Left lung (tissue), 10 donors: Measurements from ENCODE around the gene SNRPA. TPM values are rescaled to one million over a fixed set of nuclear protein-coding genes. Genes with fewer than 3 reads are reported as not detected.

Source experiments
- ATAC-seq: fragments of 200-7000 bp; cut with Tn5 transposase; one replicate; pipeline ENCODE4 v1.9.1; 2020; ENCODE audit warnings: moderate library complexity
- DNase-seq, 4 donors: peaks; one replicate each; pipeline ENCODE4 v3.0.0-alpha.2; 2013 to 2020
- H3K27ac ChIP-seq, 2 donors: fragments of 200-600 bp; sonication (generic) in 1 of 2; one replicate each; pipeline versions ENCODE4 v1.5.0 to v1.8.0; 2020 to 2021
- H3K27me3 ChIP-seq, 2 donors: fragments of 200-600 bp; sonication (generic) in 1 of 2; one replicate each; pipeline versions ENCODE4 v1.5.0 to v1.8.0; 2020 to 2021
- H3K36me3 ChIP-seq, 2 donors: fragments of 200-600 bp; sonication (generic) in 1 of 2; one replicate each; pipeline versions ENCODE4 v1.5.0 to v1.8.0; 2020 to 2021
- H3K4me1 ChIP-seq, 2 donors: fragments of 200-600 bp; one replicate each; pipeline ENCODE4 v1.8.0; 2021
- H3K4me3 ChIP-seq, 2 donors: fragments of 200-600 bp; sonication (generic) in 1 of 2; one replicate each; pipeline versions ENCODE4 v1.5.0 to v1.8.0; 2020 to 2021; ENCODE audit warnings: mild to moderate bottlenecking in 1 of 2
- H3K9me3 ChIP-seq, 2 donors: fragments of 200-600 bp; sonication (generic) in 1 of 2; one replicate each; pipeline versions ENCODE4 v1.5.0 to v1.8.0; 2020 to 2021
- CTCF ChIP-seq, 2 donors: fragments of 200-600 bp; sonication (generic) in 1 of 2; IDR thresholded peaks; one replicate each; pipeline versions ENCODE4 v1.5.0 to v1.8.0; 2021; ENCODE audit warnings: antibody characterized with exemption in 2 of 2
- intact Hi-C, 2 donors: fragments of 100-400 bp; cut with DNase I; formaldehyde crosslinking; loops; one replicate each; pipeline versions ENCODE4 v1.11.2 to v1.14.2; 2022
- polyA plus RNA-seq, 6 donors: library from polyadenylated mRNA; unstranded; fragments of 120-200 nt; gene quantifications; one replicate each; pipeline ENCODE4 v1.2.1, GENCODE V29; 2013; ENCODE audit not compliant: insufficient read length in 6 of 6
- total RNA-seq, 2 donors: library from RNA; stranded (reverse); fragmentation: NEBNext Ultra II Directional; extraction: Animal tissue kit (Norgen Biotek cat#: 25700); gene quantifications; one replicate each; pipeline ENCODE4 v1.2.1, GENCODE V29; 2021
- donor health status: DM: no; HTN: yes; CAD: no.
- donor health status: DM: no; HTN: no; CAD: no.

The SNRPA gene
- total and polyA plus RNA-seq, 8 donors, result 46.1 to 126 (median 112) TPM

DNA sequence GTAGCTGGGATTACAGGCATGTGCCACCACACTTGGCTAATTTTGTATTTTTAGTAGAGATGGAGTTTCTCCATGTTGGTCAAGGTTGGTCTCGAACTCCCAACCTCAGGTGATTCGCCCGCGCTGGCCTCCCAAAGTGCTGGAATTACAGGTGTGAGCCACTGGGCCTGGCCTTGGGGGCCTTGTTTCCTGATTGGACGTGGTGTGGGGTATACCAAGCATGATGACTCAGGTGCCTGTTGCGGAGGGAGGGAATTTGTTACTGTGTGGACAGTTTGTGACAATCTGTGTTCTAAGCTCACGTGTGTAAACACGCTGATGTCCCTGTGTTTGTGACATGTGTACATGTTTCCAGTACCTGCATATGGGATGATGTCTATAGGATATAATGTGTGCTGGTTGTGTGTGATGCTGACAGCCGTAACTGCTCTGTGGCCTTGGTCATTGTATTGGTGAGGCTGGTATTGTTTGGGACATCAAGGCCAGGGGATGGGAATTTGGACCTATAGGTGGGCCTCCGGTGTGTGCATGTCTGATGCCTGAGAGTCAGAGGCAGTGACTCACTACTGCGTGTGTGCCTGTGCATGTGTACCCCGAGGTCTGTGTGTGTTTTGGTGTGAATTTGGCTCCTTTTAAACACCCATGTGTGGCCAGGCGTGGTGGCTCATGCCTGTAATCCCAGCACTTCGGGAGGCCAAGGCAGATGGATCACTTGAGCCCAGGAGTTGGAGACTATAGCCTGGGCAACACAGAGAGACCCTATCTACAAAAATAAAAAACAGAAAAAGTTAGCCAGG is 46.4 kb downstream of the SNRPA start:
- peak overlapping the region in 1 of 2 donors; percentile 96 for H3K4me3 ChIP-seq
- H3K27ac ChIP-seq, result peak overlapping the region; percentile 86 to 91
- intact Hi-C loops, result no loop called here
- peaks cover 25 to 35% of the 10 kb centered on the region in 2 donors for H3K4me1 ChIP-seq
- H3K36me3 ChIP-seq, result peaks cover 0 to 22% of the 10 kb centered on the region in 2 donors
- ATAC-seq, result no peak
- TF ChIP-seq CTCF (IDR thresholded peaks at IDR 0.05), result no peak
- H3K27me3 ChIP-seq, result no peaks in the 10 kb centered on the region
- no peaks in the 10 kb centered on the region for H3K9me3 ChIP-seq
- peak in 1 of 4 donors; percentile 59 for DNase-seq

GRCh38 chr19:40797963-40798682 is 47.1 kb downstream of the SNRPA start:
- H3K27ac ChIP-seq, result peak overlapping the region; percentile 86 to 91
- peak overlapping the region; percentile 8 to 96 for H3K4me3 ChIP-seq
- peaks cover 0 to 30% of the 10 kb centered on the region in 2 donors for H3K36me3 ChIP-seq
- peak in 3 of 4 donors; percentile 68 to 91 (median 86) for DNase-seq
- H3K4me1 ChIP-seq, result peaks cover 28 to 42% of the 10 kb centered on the region in 2 donors
- intact Hi-C loops, result no loop called here
- H3K27me3 ChIP-seq, result no peaks in the 10 kb centered on the region
- peak; percentile 50 for ATAC-seq
- H3K9me3 ChIP-seq, result no peaks in the 10 kb centered on the region
- peak in 1 of 2 donors; percentile 20 for TF ChIP-seq CTCF (IDR thresholded peaks at IDR 0.05)

DNA sequence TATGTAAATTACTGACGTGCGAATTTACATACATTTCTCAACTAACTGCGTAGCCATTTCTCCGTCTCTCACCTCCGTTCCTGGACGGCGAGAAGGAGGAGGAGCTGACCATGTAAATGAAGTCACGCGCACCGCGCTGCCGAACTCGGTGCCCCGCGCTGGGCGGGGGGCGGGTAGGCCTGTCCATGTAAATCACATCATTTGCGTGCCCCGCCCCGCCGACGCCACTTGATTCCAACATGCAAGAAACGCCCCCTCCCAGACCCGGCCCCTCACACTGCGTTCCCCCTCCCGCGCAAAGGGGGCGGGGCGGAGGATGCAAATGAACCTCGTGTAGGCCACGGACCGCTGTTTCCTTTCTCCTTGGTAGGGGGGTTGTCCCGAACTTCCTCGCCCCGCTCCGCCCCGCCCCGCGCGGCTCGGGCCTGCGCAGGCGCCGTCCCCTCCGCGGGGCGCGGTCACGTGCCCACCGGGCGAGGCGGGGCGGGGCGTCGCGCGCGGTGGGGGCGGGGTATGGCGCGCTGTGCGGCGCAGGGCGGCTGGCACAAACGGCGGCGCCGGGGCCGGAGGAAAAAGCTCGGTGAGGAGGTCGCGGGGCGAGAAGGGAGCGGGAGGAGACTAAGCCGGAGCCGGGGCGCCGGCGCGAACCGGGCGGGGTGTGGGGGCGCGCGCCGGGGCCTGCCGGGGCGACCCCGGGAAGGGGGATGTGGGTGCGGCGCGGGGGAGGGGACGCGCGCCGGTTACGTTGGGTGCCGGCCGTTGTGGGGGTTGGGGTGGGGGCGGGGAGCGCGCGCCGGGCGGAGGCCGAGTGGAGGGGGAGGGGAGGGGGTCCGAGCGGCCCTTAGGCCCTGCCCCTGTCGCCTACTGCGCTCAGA is 47.9 kb downstream of the SNRPA start, which contains the start of gene EGLN2:
TSS of gene EGLN2 (plus strand) at position 509 of the 875 bp plus-strand sequence. CDS start 1,382 bp downstream, outside the sequence.
- Histone ChIP-seq H3K4me1 (peaks cover 36 to 50% of the 10 kb centered on the region in 2 donors), H3K9me3 (no peaks in the 10 kb centered on the region)

More for the DNA sequence above, 47.9 kb downstream of the SNRPA start, which contains the start of gene EGLN2:
- DNase-seq (peak; percentile 99 to 100 (median 100)), ATAC-seq (peak; percentile 83)
- intact Hi-C loops, result no loop called here
- Histone ChIP-seq H3K36me3 (peaks cover 0 to 36% of the 10 kb centered on the region in 2 donors), H3K4me3 (peak within 1 kb of the TSS; percentile 58 to 96), H3K27me3 (no peaks in the 10 kb centered on the region), H3K27ac (peak within 1 kb of the TSS; percentile 91 to 93)
- TF ChIP-seq CTCF (IDR thresholded peaks at IDR 0.05), result peak in 1 of 2 donors; percentile 4
